Ishikawa (cell line): ENCODE results near the gene ATP13A1.

Experiments
- CREB1 ChIP-seq: IDR thresholded peaks from 2 replicates; pipeline ENCODE4 v1.6.1; 2012; ENCODE audit warnings: low read depth
- FOXM1 ChIP-seq: IDR thresholded peaks from 2 replicates; pipeline ENCODE4 v1.6.1; 2012; ENCODE audit warnings: low read depth, borderline replicate concordance

DNA sequence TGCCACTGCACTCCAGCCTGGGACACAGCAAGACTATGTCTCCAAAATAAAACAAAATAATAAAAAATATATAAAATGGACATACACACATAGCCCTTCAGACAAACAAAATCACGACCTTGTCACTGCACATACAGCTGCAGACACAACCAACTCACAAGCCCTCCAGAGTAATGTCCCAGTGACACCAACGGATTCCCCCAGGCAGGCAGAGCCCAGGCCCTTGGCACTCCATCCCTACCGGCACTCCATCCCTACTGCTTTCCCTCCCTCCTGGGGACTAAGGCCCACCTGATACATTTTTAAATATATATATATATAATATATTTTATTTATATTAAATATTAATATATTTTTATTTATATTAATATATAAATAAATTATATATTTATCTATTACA lies 23.6 kb upstream of the ATP13A1 start:
- TF ChIP-seq FOXM1 (no peak), CREB1 (no peak)
